Fibroblast of villous mesenchyme (primary cell): ENCODE results near the gene SCAMP1. TPM values are rescaled to one million over a fixed set of nuclear protein-coding genes. Genes with fewer than 3 reads are reported as not detected.

Source experiments
- DNase-seq: peaks from one replicate; pipeline ENCODE4 v3.0.0-alpha.2; 2010; ENCODE audit warnings: low read depth
- H3K4me3 ChIP-seq: 2 replicates; pipeline ENCODE4 v1.5.1; 2011; ENCODE audit warnings: low read depth, mild to moderate bottlenecking, low read length
- total RNA-seq: library from RNA; depleted of rRNA; stranded (reverse); fragments of >200 nt; gene quantifications from 2 replicates; pipeline ENCODE4 v1.2.3, GENCODE V29; 2012
- TF ChIP-seq, protein P1 (sequence below): IDR thresholded peaks from 2 replicates; pipeline ENCODE4 v1.5.1; 2012; ENCODE audit warnings: low read depth, mild to moderate bottlenecking, low read length; ENCODE audit not compliant: insufficient read depth

Gene SCAMP1
- total RNA-seq, 1 donor: 61.7 TPM

- DNase-seq: peak; percentile 69
- TF ChIP-seq, protein P1, sequence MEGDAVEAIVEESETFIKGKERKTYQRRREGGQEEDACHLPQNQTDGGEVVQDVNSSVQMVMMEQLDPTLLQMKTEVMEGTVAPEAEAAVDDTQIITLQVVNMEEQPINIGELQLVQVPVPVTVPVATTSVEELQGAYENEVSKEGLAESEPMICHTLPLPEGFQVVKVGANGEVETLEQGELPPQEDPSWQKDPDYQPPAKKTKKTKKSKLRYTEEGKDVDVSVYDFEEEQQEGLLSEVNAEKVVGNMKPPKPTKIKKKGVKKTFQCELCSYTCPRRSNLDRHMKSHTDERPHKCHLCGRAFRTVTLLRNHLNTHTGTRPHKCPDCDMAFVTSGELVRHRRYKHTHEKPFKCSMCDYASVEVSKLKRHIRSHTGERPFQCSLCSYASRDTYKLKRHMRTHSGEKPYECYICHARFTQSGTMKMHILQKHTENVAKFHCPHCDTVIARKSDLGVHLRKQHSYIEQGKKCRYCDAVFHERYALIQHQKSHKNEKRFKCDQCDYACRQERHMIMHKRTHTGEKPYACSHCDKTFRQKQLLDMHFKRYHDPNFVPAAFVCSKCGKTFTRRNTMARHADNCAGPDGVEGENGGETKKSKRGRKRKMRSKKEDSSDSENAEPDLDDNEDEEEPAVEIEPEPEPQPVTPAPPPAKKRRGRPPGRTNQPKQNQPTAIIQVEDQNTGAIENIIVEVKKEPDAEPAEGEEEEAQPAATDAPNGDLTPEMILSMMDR: no peak
- no peak overlapping the region for H3K4me3 ChIP-seq
Observed at GRCh38 chr5:78518365-78519197, 158.2 kb downstream of the SCAMP1 start.

- H3K4me3 ChIP-seq: no peak overlapping the region
- TF ChIP-seq, protein P1: no peak
- DNase-seq: no peak
Observed at GRCh38 chr5:78519198-78519941, 159.0 kb downstream of the SCAMP1 start.

GRCh38 chr5:78521455-78521854 lies 161.0 kb downstream of the SCAMP1 start:
- TF ChIP-seq, protein P1: no peak
- DNase-seq: no peak
- H3K4me3 ChIP-seq: no peak overlapping the region

DNA sequence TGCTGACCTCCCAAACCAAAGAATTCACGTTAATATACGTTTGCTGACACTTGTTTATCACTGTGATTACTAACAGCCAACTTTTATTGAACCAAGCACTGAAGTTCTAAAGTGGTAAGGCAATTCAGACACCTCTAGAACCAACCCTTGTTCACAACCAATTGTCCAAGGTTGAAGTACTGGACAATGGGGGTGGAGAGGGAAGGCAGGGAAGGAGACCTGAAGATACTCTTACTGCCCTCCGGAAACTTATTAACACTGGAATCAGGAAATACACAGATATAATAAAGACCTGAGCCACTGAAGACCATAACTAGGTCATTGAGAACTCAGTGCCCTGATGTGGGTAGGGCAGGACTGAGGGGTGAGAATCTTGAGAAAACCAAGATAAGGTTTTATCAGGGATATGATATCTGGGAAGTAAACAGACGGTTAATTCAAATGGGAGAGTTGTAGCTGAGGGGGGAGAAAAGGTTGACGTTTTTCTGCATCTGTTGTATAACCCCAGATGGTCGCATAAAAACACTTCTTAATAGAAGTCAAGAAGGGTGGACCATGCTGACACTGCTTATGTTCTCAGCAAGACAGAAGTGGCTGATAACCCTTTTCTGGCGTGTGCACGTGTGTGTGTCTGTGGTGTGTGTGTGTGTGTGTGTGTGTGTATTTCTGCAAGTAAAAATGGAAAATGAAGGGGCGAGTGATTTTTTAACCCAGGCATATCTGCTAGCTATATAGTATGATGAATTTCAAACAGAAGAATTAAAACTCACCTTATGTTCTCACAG lies 162.3 kb downstream of the SCAMP1 start:
- no peak overlapping the region for H3K4me3 ChIP-seq
- peak; percentile 64 for DNase-seq
- TF ChIP-seq, protein P1: no peak

DNA sequence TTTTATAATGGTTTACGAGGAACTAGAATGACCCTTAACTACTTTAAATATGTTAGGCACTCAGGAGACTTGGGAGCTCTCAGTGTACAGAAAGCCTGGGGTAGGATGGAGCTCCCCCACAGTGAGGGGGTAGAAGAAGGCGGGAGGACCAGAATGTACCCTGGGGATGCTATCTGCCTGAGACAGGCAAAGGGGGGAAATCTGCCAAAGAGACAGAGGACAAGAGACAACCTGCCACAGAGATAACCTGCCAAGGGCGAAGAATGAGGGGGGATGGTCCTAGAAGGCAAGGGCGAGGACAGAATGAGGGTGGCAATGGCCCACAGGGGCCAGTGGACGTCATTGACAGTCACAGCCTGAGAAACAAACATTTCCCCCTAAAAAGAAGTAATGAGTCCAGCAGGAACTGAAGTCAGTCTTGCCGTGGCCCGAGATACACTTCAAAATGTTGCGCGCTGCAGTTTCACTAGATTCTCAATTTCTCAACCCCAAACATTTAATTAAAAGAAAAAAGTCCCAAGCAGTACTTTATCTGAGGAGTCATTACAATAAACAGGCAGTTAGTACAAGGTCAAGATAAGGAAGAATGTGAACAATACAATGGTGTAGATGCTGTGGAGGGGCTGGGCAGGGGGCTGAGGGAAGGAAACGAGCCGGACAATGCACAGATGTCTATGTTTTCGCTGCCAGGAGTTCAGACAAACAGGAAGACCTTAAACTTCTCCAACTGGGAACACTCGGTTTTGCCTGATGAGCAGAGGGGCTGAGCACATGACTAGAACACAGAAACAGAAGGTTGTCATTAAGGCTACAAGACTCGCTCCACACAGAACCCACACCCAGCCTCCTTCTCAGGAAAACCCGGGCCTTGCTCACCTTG lies 163.1 kb downstream of the SCAMP1 start:
- H3K4me3 ChIP-seq: no peak overlapping the region
- TF ChIP-seq, protein P1: no peak
- DNase-seq: no peak

- TF ChIP-seq, protein P1: no peak
- H3K4me3 ChIP-seq: no peak overlapping the region
- peak; percentile 65 for DNase-seq
Observed at GRCh38 chr5:78526049-78526525, 165.7 kb downstream of the SCAMP1 start.
